CD14-positive monocyte (primary cell): ENCODE results near the gene AP2B1. TPM values are rescaled to one million over a fixed set of nuclear protein-coding genes. Genes with fewer than 3 reads are reported as not detected.

ENCODE experiments used
- DNase-seq, 3 donors: peaks; one replicate each; pipeline ENCODE4 v3.0.0-alpha.2; 2011 to 2022
- H2AFZ ChIP-seq: 2 replicates; pipeline ENCODE4 v1.6.0; 2012; ENCODE audit warnings: mild to moderate bottlenecking, low read depth, low read length, inconsistent platforms; ENCODE audit not compliant: insufficient read depth, poor library complexity, severe bottlenecking
- H3K27ac ChIP-seq, 2 donors: 1 replicate in 1 of 2; 2 replicates in 1 of 2; pipeline ENCODE4 v1.5.1; 2012 to 2013; ENCODE audit warnings: low read length in 2 of 2, control low read depth in 1 of 2, inconsistent platforms in 1 of 2, low read depth in 1 of 2, mild to moderate bottlenecking in 1 of 2
- H3K27me3 ChIP-seq, 2 donors: one replicate each; pipeline versions ENCODE4 v1.6.0 to v1.6.1; 2011 to 2013; ENCODE audit warnings: low read length in 2 of 2; ENCODE audit not compliant: control insufficient read depth in 2 of 2, insufficient read depth in 2 of 2
- H3K36me3 ChIP-seq, 2 donors: replicated peaks in 1 of 2; 1 replicate in 1 of 2; 2 replicates in 1 of 2; pipeline versions ENCODE4 v1.5.1 to v1.6.1; 2012 to 2013; ENCODE audit warnings: low read length in 2 of 2, control low read depth in 1 of 2, inconsistent platforms in 1 of 2, mild to moderate bottlenecking in 1 of 2; ENCODE audit not compliant: insufficient read depth in 2 of 2, control insufficient read depth in 1 of 2
- H3K4me1 ChIP-seq, 2 donors: 1 replicate in 1 of 2; 2 replicates in 1 of 2; pipeline versions ENCODE4 v1.5.1 to v1.6.1; 2012 to 2013; ENCODE audit warnings: low read length in 2 of 2, control low read depth in 1 of 2, inconsistent platforms in 1 of 2, mild to moderate bottlenecking in 1 of 2, moderate library complexity in 1 of 2; ENCODE audit not compliant: insufficient read depth in 2 of 2, control insufficient read depth in 1 of 2
- H3K4me2 ChIP-seq: replicated peaks from 2 replicates; pipeline ENCODE3; 2012; ENCODE audit warnings: low read length, moderate library complexity, mild to moderate bottlenecking; ENCODE audit not compliant: poor library complexity, severe bottlenecking; ENCODE audit errors: extremely low read depth
- H3K4me3 ChIP-seq, 3 experiments: fragments of 200-600 bp in 1 of 3; sonication (generic) in 1 of 3; replicated peaks in 1 of 3; 1 replicate in 2 of 3; 2 replicates in 1 of 3; pipeline ENCODE4 v1.5.1; 2011 to 2013; ENCODE audit warnings: low read length in 3 of 3, mild to moderate bottlenecking in 3 of 3, control low read depth in 2 of 3, low read depth in 2 of 3, inconsistent platforms in 1 of 3, moderate library complexity in 1 of 3
- H3K79me2 ChIP-seq: 2 replicates; pipeline ENCODE4 v1.6.0; 2012; ENCODE audit warnings: mild to moderate bottlenecking, control low read depth, inconsistent platforms, low read length, moderate library complexity; ENCODE audit not compliant: insufficient read depth
- H3K9ac ChIP-seq: 2 replicates; pipeline ENCODE4 v1.6.0; 2017; ENCODE audit warnings: low read length, mild to moderate bottlenecking; ENCODE audit not compliant: insufficient read depth, poor library complexity, severe bottlenecking
- H3K9me3 ChIP-seq, 2 donors: replicated peaks in 1 of 2; 1 replicate in 1 of 2; 2 replicates in 1 of 2; pipeline versions ENCODE4 v1.5.1 to v1.6.1; 2012 to 2013; ENCODE audit warnings: low read length in 2 of 2, control low read depth in 1 of 2; ENCODE audit not compliant: control insufficient read depth in 1 of 2, insufficient read depth in 1 of 2
- H4K20me1 ChIP-seq: 2 replicates; pipeline ENCODE4 v1.6.0; 2012; ENCODE audit warnings: mild to moderate bottlenecking, low read length, control low read depth, moderate library complexity; ENCODE audit not compliant: insufficient read depth
- H3K27ac Mint-ChIP-seq, 7 donors: one replicate each; pipeline ENCODE4 v1.8.0; 2020; ENCODE audit warnings: mild to moderate bottlenecking in 7 of 7, mixed read lengths in 7 of 7, moderate library complexity in 6 of 7, inconsistent platforms in 2 of 7
- H3K27me3 Mint-ChIP-seq, 3 donors: one replicate each; pipeline ENCODE4 v1.8.0; 2021 to 2022; ENCODE audit warnings: low read depth in 3 of 3, mild to moderate bottlenecking in 3 of 3, mixed read lengths in 3 of 3, moderate library complexity in 3 of 3, inconsistent platforms in 1 of 3
- H3K36me3 Mint-ChIP-seq, 2 donors: one replicate each; pipeline ENCODE4 v1.8.0; 2020; ENCODE audit warnings: mixed read lengths in 2 of 2, inconsistent platforms in 1 of 2, mild to moderate bottlenecking in 1 of 2
- H3K4me1 Mint-ChIP-seq: one replicate; pipeline ENCODE4 v1.8.0; 2020; ENCODE audit warnings: mild to moderate bottlenecking, mixed read lengths
- H3K4me3 Mint-ChIP-seq, 2 donors: one replicate each; pipeline ENCODE4 v1.8.0; 2020; ENCODE audit warnings: mild to moderate bottlenecking in 2 of 2, mixed read lengths in 2 of 2, moderate library complexity in 1 of 2
- H3K9me3 Mint-ChIP-seq, 7 donors: one replicate each; pipeline ENCODE4 v1.8.0; 2020 to 2022; ENCODE audit warnings: mixed read lengths in 7 of 7, mild to moderate bottlenecking in 6 of 7, moderate library complexity in 6 of 7, inconsistent platforms in 2 of 7
- WGBS: methylation state at CpG from one replicate; pipeline ENCODE4 v1.1.5; 2013; ENCODE audit warnings: missing lambda C conversion rate; ENCODE audit not compliant: insufficient coverage; 5-methylcytosine and 5-hydroxymethylcytosine counted together
- intact Hi-C, 2 donors: fragments of 100-400 bp; cut with micrococcal nuclease; formaldehyde crosslinking; loops; one replicate each; pipeline versions ENCODE4 v1.15.0 to v1.15.1; 2023
- polyA plus RNA-seq, 3 donors: library from polyadenylated mRNA; depleted of rRNA in 1 of 3; unstranded in 2 of 3; stranded (reverse) in 1 of 3; fragments of 300-500 nt in 2 of 3; fragments of >200 nt in 1 of 3; fragmentation: Illumina TruSeq in 2 of 3; gene quantifications; 1 replicate in 2 of 3; 2 replicates in 1 of 3; pipeline ENCODE4 v1.2.3, GENCODE V29; 2012 to 2021
- TF ChIP-seq, protein P1 (sequence below): fragments of 200-600 bp; IDR thresholded peaks from one replicate; pipeline ENCODE4 v1.8.0; 2022; ENCODE audit warnings: antibody characterized with exemption, mild to moderate bottlenecking

Gene AP2B1
- polyA plus RNA-seq, 3 donors = 28.7 to 44.2 (median 29.4) TPM

DNA sequence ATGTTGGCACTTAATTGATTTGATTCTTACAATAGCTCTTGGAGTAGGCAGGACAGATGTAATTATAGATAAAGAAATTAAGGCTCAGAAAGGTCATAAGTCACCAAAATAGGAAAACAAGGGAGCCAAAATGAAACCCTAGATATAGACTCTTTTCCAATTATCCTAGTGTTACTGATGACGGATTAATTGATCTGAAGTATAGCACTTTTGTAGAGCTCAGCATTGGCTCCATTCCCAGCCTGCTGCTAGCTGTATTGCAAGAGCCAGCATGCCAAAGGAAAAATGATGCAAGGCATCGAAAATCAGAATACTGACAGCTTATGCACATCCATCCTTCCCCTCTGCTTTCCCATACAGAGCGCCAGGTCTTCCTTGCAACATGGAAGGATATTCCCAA is 122.8 kb downstream of the AP2B1 start:
- Histone ChIP-seq H3K4me3 (no peak overlapping the region), H3K27ac (no peak overlapping the region), H3K9ac (no peak overlapping the region), H3K4me1 (no peaks in the 10 kb centered on the region), H3K79me2 (no peaks in the 10 kb centered on the region), H3K36me3 (peaks cover 45 to 78% of the 10 kb centered on the region in 2 donors), H3K27me3 (no peaks in the 10 kb centered on the region), H3K9me3 (no peaks in the 10 kb centered on the region), H4K20me1 (no peaks in the 10 kb centered on the region), H3K4me2 (no peak overlapping the region), H2AFZ (no peak overlapping the region)
- Mint-ChIP-seq H3K4me3 (no peak overlapping the region), H3K4me1 (no peaks in the 10 kb centered on the region), H3K27me3 (no peaks in the 10 kb centered on the region), H3K27ac (no peak overlapping the region), H3K9me3 (no peaks in the 10 kb centered on the region), H3K36me3 (peaks cover 34 to 48% of the 10 kb centered on the region in 2 donors)
- WGBS = 83% methylated on average over 1 of the region's 3 CpGs
- TF ChIP-seq, protein P1, sequence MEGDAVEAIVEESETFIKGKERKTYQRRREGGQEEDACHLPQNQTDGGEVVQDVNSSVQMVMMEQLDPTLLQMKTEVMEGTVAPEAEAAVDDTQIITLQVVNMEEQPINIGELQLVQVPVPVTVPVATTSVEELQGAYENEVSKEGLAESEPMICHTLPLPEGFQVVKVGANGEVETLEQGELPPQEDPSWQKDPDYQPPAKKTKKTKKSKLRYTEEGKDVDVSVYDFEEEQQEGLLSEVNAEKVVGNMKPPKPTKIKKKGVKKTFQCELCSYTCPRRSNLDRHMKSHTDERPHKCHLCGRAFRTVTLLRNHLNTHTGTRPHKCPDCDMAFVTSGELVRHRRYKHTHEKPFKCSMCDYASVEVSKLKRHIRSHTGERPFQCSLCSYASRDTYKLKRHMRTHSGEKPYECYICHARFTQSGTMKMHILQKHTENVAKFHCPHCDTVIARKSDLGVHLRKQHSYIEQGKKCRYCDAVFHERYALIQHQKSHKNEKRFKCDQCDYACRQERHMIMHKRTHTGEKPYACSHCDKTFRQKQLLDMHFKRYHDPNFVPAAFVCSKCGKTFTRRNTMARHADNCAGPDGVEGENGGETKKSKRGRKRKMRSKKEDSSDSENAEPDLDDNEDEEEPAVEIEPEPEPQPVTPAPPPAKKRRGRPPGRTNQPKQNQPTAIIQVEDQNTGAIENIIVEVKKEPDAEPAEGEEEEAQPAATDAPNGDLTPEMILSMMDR = no peak
- intact Hi-C loops = no loop called here
- no peak for DNase-seq

DNA sequence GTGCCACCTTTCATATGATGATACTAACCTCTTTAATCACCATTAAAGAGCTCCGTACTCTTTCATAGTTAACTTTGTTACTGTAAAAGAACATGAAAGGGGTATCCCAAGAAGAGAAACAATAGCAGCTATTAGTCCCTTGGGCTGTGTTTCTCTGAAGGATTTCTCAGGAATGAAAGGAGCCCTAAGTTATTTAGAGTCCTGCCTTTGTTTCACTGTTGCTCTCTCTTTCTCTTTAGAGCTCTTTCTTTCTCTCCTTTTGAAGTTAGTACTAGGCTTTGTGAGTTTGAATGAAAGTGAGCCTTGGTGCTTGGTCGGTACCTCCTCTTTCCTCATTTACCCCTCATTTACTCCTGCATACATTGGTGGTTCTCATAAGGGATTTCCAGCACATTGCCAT is 123.8 kb downstream of the AP2B1 start:
- Mint-ChIP-seq H3K27ac (no peak overlapping the region), H3K36me3 (peaks cover 26 to 38% of the 10 kb centered on the region in 2 donors), H3K4me3 (no peak overlapping the region)

More for the DNA sequence above, 123.8 kb downstream of the AP2B1 start:
- Histone ChIP-seq H2AFZ (no peak overlapping the region), H3K9ac (no peak overlapping the region), H3K27ac (no peak overlapping the region), H3K79me2 (no peaks in the 10 kb centered on the region), H3K4me2 (no peak overlapping the region), H3K9me3 (no peaks in the 10 kb centered on the region), H4K20me1 (no peaks in the 10 kb centered on the region), H3K27me3 (no peaks in the 10 kb centered on the region), H3K36me3 (peaks cover 56 to 83% of the 10 kb centered on the region in 2 donors), H3K4me3 (no peak overlapping the region), H3K4me1 (no peaks in the 10 kb centered on the region)
- no CpG with 5 or more reads among the region's 2 CpGs for WGBS
- TF ChIP-seq, protein P1 = no peak
- intact Hi-C loops = no loop called here
- no peaks in the 10 kb centered on the region for H3K27me3 Mint-ChIP-seq
- no peaks in the 10 kb centered on the region for H3K9me3 Mint-ChIP-seq
- H3K4me1 Mint-ChIP-seq = no peaks in the 10 kb centered on the region
- DNase-seq = no peak
